Upper lobe of left lung (tissue), 4 donors: ENCODE data around the gene TRIP10.

ENCODE experiments used
- CTCF ChIP-seq, 6 experiments: fragments of 450-650 bp in 4 of 6; fragments of 200-600 bp in 2 of 6; sonication (generic) in 2 of 6; IDR thresholded peaks; one replicate each; pipeline ENCODE4 v1.5.1; 2016 to 2019; ENCODE audit warnings: antibody characterized with exemption in 6 of 6
- POLR2A ChIP-seq, 4 donors: fragments of 450-650 bp; IDR thresholded peaks; one replicate each; pipeline ENCODE4 v1.5.1; 2016 to 2017; ENCODE audit warnings: antibody characterized with exemption in 4 of 4, mild to moderate bottlenecking in 2 of 4
- POLR2AphosphoS5 ChIP-seq, 2 donors: sonication (generic); formaldehyde crosslinking; IDR thresholded peaks; one replicate each; pipeline ENCODE4 v1.5.1; 2017; ENCODE audit warnings: antibody characterized with exemption in 2 of 2

GRCh38 chr19:6800991-6801484 is 61.6 kb downstream of the TRIP10 start:
- TF ChIP-seq CTCF (IDR thresholded peaks at IDR 0.05) (no peak), POLR2A (IDR thresholded peaks at IDR 0.05) (no peak), POLR2AphosphoS5 (IDR thresholded peaks at IDR 0.05) (no peak)
